Caco-2 (cell line): ENCODE data around the gene CDK5RAP3. TPM values are rescaled to one million over a fixed set of nuclear protein-coding genes. Genes with fewer than 3 reads are reported as not detected.

Source experiments
- BruUV-seq: library from RNA; stranded (reverse); fragments of 400-500 nt; replicated peaks from 2 replicates; lab custom pipeline; 2021; lab: Mats Ljungman, UMichigan
- CTCF ChIA-PET: fragments of 300-600 bp; sonication (Branson Sonifier 250); formaldehyde crosslinking; loops from one replicate; lab custom pipeline; 2022; ENCODE audit warnings: antibody characterized with exemption; lab: Charles Lee
- POLR2A ChIA-PET: fragments of 300-600 bp; sonication (Branson Sonifier 250); formaldehyde crosslinking; loops from one replicate; lab custom pipeline; 2022; ENCODE audit warnings: antibody characterized with exemption; lab: Charles Lee
- DNase-seq, 2 experiments: peaks; one replicate each; pipeline versions ENCODE4 v3.0.0 to v3.0.0-alpha.2; 2020 to 2022
- H3K27me3 ChIP-seq: replicated peaks from 2 replicates; pipeline ENCODE4 v1.6.0; 2011; ENCODE audit warnings: low read length; ENCODE audit not compliant: control insufficient read depth, insufficient read depth
- H3K36me3 ChIP-seq: 2 replicates; pipeline ENCODE4 v1.5.1; 2011; ENCODE audit warnings: low read length; ENCODE audit not compliant: control insufficient read depth, insufficient read depth
- H3K4me1 ChIP-seq: fragments of 250-450 bp; sonication (Bioruptor Pico); 2 replicates; pipeline ENCODE4 v1.5.1; 2020; ENCODE audit warnings: mild to moderate bottlenecking
- H3K4me3 ChIP-seq: 2 replicates; pipeline ENCODE4 v1.5.1; 2011; ENCODE audit warnings: low read depth, mild to moderate bottlenecking, control low read depth, low read length
- H3K9me3 ChIP-seq: fragments of 250-450 bp; sonication (Bioruptor Pico); 2 replicates; pipeline ENCODE4 v1.5.1; 2020; ENCODE audit warnings: mild to moderate bottlenecking, moderate library complexity
- H3K27ac Mint-ChIP-seq: one replicate; pipeline ENCODE4 v1.8.0; 2022; ENCODE audit warnings: mixed read lengths; ENCODE audit not compliant: unreplicated experiment
- H3K27me3 Mint-ChIP-seq: one replicate; pipeline ENCODE4 v1.8.0; 2022; ENCODE audit warnings: mixed read lengths; ENCODE audit not compliant: insufficient read depth, unreplicated experiment
- H3K36me3 Mint-ChIP-seq: one replicate; pipeline ENCODE4 v1.8.0; 2022; ENCODE audit warnings: mild to moderate bottlenecking, mixed read lengths; ENCODE audit not compliant: insufficient read depth, unreplicated experiment
- H3K4me1 Mint-ChIP-seq: one replicate; pipeline ENCODE4 v1.8.0; 2022; ENCODE audit warnings: low read depth, mixed read lengths; ENCODE audit not compliant: unreplicated experiment
- H3K4me3 Mint-ChIP-seq: one replicate; pipeline ENCODE4 v1.8.0; 2022; ENCODE audit warnings: mild to moderate bottlenecking, moderate library complexity, mixed read lengths; ENCODE audit not compliant: unreplicated experiment
- H3K9me3 Mint-ChIP-seq: one replicate; pipeline ENCODE4 v1.8.0; 2022; ENCODE audit warnings: mixed read lengths; ENCODE audit not compliant: unreplicated experiment
- intact Hi-C: fragments of 100-400 bp; cut with micrococcal nuclease; formaldehyde crosslinking; loops from one replicate; pipeline ENCODE4 v1.10.0; 2022; ENCODE audit not compliant: unreplicated experiment
- total RNA-seq: library from RNA; stranded (reverse); gene quantifications from 2 replicates; pipeline ENCODE4 v1.2.3, GENCODE V29; 2022
- TF ChIP-seq, protein P1 (sequence below), 2 experiments: fragments of 200-600 bp in 1 of 2; IDR thresholded peaks; 1 replicate in 1 of 2; 2 replicates in 1 of 2; pipeline versions ENCODE4 v1.5.1 to v1.8.0; 2011 to 2022; ENCODE audit warnings: antibody characterized with exemption in 1 of 2, control low read depth in 1 of 2, inconsistent platforms in 1 of 2, low read depth in 1 of 2, low read length in 1 of 2, mild to moderate bottlenecking in 1 of 2, moderate library complexity in 1 of 2; ENCODE audit not compliant: insufficient read depth in 1 of 2, severe bottlenecking in 1 of 2, unreplicated experiment in 1 of 2

CDK5RAP3 gene
- total RNA-seq, 1 experiment from 2014 or later, result 425 TPM

DNA sequence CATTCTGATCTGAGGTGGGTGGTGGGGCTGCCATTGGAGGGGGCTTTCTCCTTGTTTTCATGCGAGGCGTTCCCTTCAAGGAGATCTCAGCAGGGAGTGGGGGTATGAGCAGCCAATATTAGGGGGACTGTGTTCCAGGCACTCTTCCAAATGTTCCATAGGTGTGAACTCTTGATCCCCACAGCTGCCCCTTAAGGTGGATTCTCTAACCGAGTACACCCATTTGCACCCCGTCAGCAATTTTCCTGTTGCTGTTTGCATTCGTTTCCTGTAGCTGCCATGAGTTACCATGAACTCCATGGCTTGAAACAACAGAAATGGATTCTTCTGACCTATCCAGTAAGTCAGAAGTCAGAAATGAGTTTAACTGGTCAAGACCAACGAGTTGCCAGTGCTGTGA lies 9.5 kb upstream of the CDK5RAP3 start:
- Histone ChIP-seq H3K36me3 (no peaks in the 10 kb centered on the region), H3K27me3 (no peaks in the 10 kb centered on the region), H3K4me1 (peaks cover 79% of the 10 kb centered on the region), H3K4me3 (no peak overlapping the region), H3K9me3 (no peaks in the 10 kb centered on the region)
- H3K27ac Mint-ChIP-seq, result peak overlapping the region; percentile 21
- no peaks in the 10 kb centered on the region for H3K27me3 Mint-ChIP-seq
- ChIA-PET CTCF (interaction anchor here (1.1 to 8.3 kb wide), 4 partner anchors 8 to 20 kb away, joined by 3 to 157 read pairs (median 19); partner anchors contain the start of genes CDK5RAP3 and PNPO), POLR2A (interaction anchor here (2.2 kb wide), 1 partner anchor 9 kb away, joined by 17 read pairs; the partner anchor contains the start of gene CDK5RAP3)
- no peak for DNase-seq
- BruUV-seq, result no TSS peak
- no peak overlapping the region for H3K4me3 Mint-ChIP-seq
- H3K9me3 Mint-ChIP-seq, result peaks cover 7% of the 10 kb centered on the region
- peaks cover 8% of the 10 kb centered on the region for H3K36me3 Mint-ChIP-seq
- TF ChIP-seq, protein P1, sequence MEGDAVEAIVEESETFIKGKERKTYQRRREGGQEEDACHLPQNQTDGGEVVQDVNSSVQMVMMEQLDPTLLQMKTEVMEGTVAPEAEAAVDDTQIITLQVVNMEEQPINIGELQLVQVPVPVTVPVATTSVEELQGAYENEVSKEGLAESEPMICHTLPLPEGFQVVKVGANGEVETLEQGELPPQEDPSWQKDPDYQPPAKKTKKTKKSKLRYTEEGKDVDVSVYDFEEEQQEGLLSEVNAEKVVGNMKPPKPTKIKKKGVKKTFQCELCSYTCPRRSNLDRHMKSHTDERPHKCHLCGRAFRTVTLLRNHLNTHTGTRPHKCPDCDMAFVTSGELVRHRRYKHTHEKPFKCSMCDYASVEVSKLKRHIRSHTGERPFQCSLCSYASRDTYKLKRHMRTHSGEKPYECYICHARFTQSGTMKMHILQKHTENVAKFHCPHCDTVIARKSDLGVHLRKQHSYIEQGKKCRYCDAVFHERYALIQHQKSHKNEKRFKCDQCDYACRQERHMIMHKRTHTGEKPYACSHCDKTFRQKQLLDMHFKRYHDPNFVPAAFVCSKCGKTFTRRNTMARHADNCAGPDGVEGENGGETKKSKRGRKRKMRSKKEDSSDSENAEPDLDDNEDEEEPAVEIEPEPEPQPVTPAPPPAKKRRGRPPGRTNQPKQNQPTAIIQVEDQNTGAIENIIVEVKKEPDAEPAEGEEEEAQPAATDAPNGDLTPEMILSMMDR (IDR thresholded peaks at IDR 0.05; ENCODE audit: insufficient read depth in 1 of 2, low read depth in 1 of 2, low read length in 1 of 2, severe bottlenecking in 1 of 2, unreplicated experiment in 1 of 2), result no peak
- intact Hi-C loops, result no loop called here
- H3K4me1 Mint-ChIP-seq, result peaks cover 64% of the 10 kb centered on the region

DNA sequence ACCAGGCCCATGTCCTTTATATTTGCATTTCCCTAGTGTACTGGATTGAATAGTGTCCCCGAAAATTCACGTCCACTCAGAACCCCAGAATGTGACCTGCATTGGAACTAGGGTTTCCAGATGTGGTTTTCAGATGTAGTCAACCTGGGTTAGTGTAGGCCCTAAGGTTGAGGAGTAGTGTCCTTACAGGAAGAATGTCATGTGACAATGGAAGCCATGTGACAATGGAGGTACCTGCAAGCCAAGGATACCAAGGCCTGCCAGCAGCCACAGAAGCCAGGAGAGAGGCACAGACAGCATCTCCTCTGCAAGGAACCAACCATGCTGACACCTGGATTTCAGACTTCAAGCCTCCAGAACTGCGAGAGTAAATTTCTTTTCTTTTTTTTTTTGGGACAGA lies 8.0 kb upstream of the CDK5RAP3 start:
- CTCF ChIA-PET, result interaction anchor here (1.0 to 1.6 kb wide), 2 partner anchors 16 to 55 kb away, joined by 3 to 6 read pairs; no protein-coding TSS in a partner anchor
- TF ChIP-seq, protein P1 (IDR thresholded peaks at IDR 0.05; ENCODE audit: insufficient read depth in 1 of 2, low read depth in 1 of 2, low read length in 1 of 2, severe bottlenecking in 1 of 2, unreplicated experiment in 1 of 2), result no peak
- H3K4me3 Mint-ChIP-seq, result no peak overlapping the region
- no peak for DNase-seq
- BruUV-seq, result no TSS peak
- intact Hi-C loops, result no loop called here
- Histone ChIP-seq H3K27me3 (no peaks in the 10 kb centered on the region), H3K9me3 (no peaks in the 10 kb centered on the region), H3K4me3 (no peak overlapping the region), H3K36me3 (no peaks in the 10 kb centered on the region), H3K4me1 (peaks cover 77% of the 10 kb centered on the region)
- H3K27ac Mint-ChIP-seq, result no peak overlapping the region
- peaks cover 8% of the 10 kb centered on the region for H3K36me3 Mint-ChIP-seq
- peaks cover 59% of the 10 kb centered on the region for H3K4me1 Mint-ChIP-seq
- no peaks in the 10 kb centered on the region for H3K27me3 Mint-ChIP-seq
- peaks cover 7% of the 10 kb centered on the region for H3K9me3 Mint-ChIP-seq
- POLR2A ChIA-PET, result no interaction called here

DNA sequence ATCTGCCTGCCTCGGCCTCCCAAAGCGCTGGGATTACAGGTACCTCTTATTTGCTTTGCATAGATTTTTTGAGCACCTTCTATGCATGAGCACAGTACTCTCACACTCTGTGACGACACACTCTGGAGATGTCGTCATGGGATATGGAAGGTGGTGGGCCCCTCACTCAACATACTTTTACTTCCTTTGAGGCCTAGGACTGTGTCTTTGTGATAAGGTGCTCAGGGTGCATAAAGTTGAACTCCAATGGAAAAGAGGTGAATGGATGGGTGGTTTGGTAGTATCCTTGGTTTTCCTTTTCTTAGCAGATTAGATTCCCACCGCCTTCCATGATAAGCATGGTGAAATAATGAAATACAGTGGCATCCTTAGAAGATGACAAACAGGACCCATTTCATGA lies 6.1 kb upstream of the CDK5RAP3 start:
- Histone ChIP-seq H3K4me1 (peaks cover 72% of the 10 kb centered on the region), H3K9me3 (no peaks in the 10 kb centered on the region), H3K4me3 (no peak overlapping the region), H3K36me3 (no peaks in the 10 kb centered on the region), H3K27me3 (no peaks in the 10 kb centered on the region)
- Mint-ChIP-seq H3K9me3 (peaks cover 7% of the 10 kb centered on the region), H3K4me1 (peaks cover 48% of the 10 kb centered on the region), H3K4me3 (no peak overlapping the region), H3K36me3 (peaks cover 11% of the 10 kb centered on the region), H3K27me3 (no peaks in the 10 kb centered on the region), H3K27ac (peak overlapping the region; percentile 73)
- intact Hi-C loops, result no loop called here
- ChIA-PET POLR2A (no interaction called here), CTCF (interaction anchor here (1.6 to 6.8 kb wide), 4 partner anchors 8 to 61 kb away, joined by 4 to 172 read pairs (median 8); partner anchors contain the start of gene PRR15L)
- TF ChIP-seq, protein P1 (IDR thresholded peaks at IDR 0.05; ENCODE audit: insufficient read depth in 1 of 2, low read depth in 1 of 2, low read length in 1 of 2, severe bottlenecking in 1 of 2, unreplicated experiment in 1 of 2), result no peak
- no TSS peak for BruUV-seq
- no peak for DNase-seq
